Left lobe of liver (tissue), 2 donors: ENCODE results near the gene MORC2. TPM values are rescaled to one million over a fixed set of nuclear protein-coding genes. Genes with fewer than 3 reads are reported as not detected.

Experiments
- ATAC-seq: fragments of 200-7000 bp; cut with Tn5 transposase; one replicate; pipeline ENCODE4 v1.9.1; 2020; ENCODE audit warnings: mild to moderate bottlenecking, moderate library complexity
- DNase-seq: peaks from one replicate; pipeline ENCODE4 v3.0.0-alpha.2; 2020; ENCODE audit warnings: low spot score
- total RNA-seq: library from RNA; stranded (reverse); gene quantifications from one replicate; pipeline ENCODE4 v1.2.1, GENCODE V29; 2021
- donor health status: DM: no; HTN: no; CAD: no; lungs with moderate emphysema.
- donor health status: DM: no; HTN: yes; CAD: no.

MORC2 gene
- total RNA-seq, 1 donor from 2014 or later = 11.9 TPM

GRCh38 chr22:30949934-30950660 is 18.5 kb downstream of the MORC2 start:
- DNase-seq (no peak), ATAC-seq (no peak)

GRCh38 chr22:30948930-30949342 is 19.6 kb downstream of the MORC2 start:
- no peak for DNase-seq
- ATAC-seq = no peak

GRCh38 chr22:30947816-30948454 is 20.6 kb downstream of the MORC2 start:
- DNase-seq = no peak
- ATAC-seq = peak; percentile 86

- peak; percentile 44 for DNase-seq
These were observed 21.3 kb downstream of the MORC2 start for GRCh38 chr22:30947173-30947815.

GRCh38 chr22:30946354-30946753 is 22.2 kb downstream of the MORC2 start:
- DNase-seq = no peak
- ATAC-seq = no peak

More at GRCh38 chr22:30947173-30947815, 21.3 kb downstream of the MORC2 start:
- peak; percentile 29 for ATAC-seq

GRCh38 chr22:30945653-30946052 is 22.9 kb downstream of the MORC2 start:
- no peak for ATAC-seq
- no peak for DNase-seq

GRCh38 chr22:30944986-30945385 is 23.6 kb downstream of the MORC2 start:
- no peak for DNase-seq

GRCh38 chr22:30943368-30943767 is 25.2 kb downstream of the MORC2 start:
- no peak for DNase-seq

More at GRCh38 chr22:30944986-30945385, 23.6 kb downstream of the MORC2 start:
- no peak for ATAC-seq

GRCh38 chr22:30941363-30941740 is 27.2 kb downstream of the MORC2 start:
- DNase-seq (no peak), ATAC-seq (no peak)

More at GRCh38 chr22:30943368-30943767, 25.2 kb downstream of the MORC2 start:
- ATAC-seq = no peak

GRCh38 chr22:30940685-30941362 is 27.8 kb downstream of the MORC2 start:
- DNase-seq (peak; percentile 29), ATAC-seq (no peak)

- DNase-seq = no peak
- no peak for ATAC-seq
These were observed 34.5 kb downstream of the MORC2 start for GRCh38 chr22:30934053-30934452.

GRCh38 chr22:30933457-30933856 is 35.1 kb downstream of the MORC2 start:
- DNase-seq (no peak), ATAC-seq (no peak)

GRCh38 chr22:30932661-30933060 is 35.9 kb downstream of the MORC2 start:
- ATAC-seq = no peak
- DNase-seq = no peak

- DNase-seq (no peak), ATAC-seq (no peak)
These were observed 36.9 kb downstream of the MORC2 start for GRCh38 chr22:30931541-30932300.

- DNase-seq (peak; percentile 28), ATAC-seq (no peak)
These were observed 38.3 kb downstream of the MORC2 start for GRCh38 chr22:30930228-30930627.

GRCh38 chr22:30928401-30928800 is 40.2 kb downstream of the MORC2 start:
- ATAC-seq (no peak), DNase-seq (no peak)

GRCh38 chr22:30927806-30928205 is 40.8 kb downstream of the MORC2 start:
- DNase-seq (peak; percentile 40), ATAC-seq (no peak)

- DNase-seq (no peak), ATAC-seq (no peak)
These were observed 41.9 kb downstream of the MORC2 start for GRCh38 chr22:30926706-30927105.

GRCh38 chr22:30925667-30926066 is 42.9 kb downstream of the MORC2 start:
- ATAC-seq (no peak), DNase-seq (peak; percentile 38)

- DNase-seq (peak; percentile 39), ATAC-seq (no peak)
These were observed 45.2 kb downstream of the MORC2 start for GRCh38 chr22:30923168-30923900.
